ENCODE results near the gene OSBP2. TPM values are rescaled to one million over a fixed set of nuclear protein-coding genes. Genes with fewer than 3 reads are reported as not detected.

The OSBP2 gene
- total and polyA plus RNA-seq, 2 of the 13 experiments (the other 11 are each of a cell fraction or from before 2014, with no cell fraction given) = 5.0 to 7.7 TPM

GRCh38 chr22:30685178-30685577 lies 9.5 kb upstream of the OSBP2 start:
- in situ Hi-C loops (cut with HindIII; ENCODE audit: extremely low pct_ligation_motif_present, low pct_unique_long_range_greater_than_20kb) = no loop called here
- Histone ChIP-seq H3K27me3 (ENCODE audit: control insufficient read depth in 1 of 2, insufficient read depth in 2 of 2, low read length in 2 of 2) (no peaks in the 10 kb centered on the region), H2AFZ (ENCODE audit: low read length) (no peak overlapping the region), H3K79me2 (ENCODE audit: insufficient read depth, low read length) (no peaks in the 10 kb centered on the region), H3K9ac (ENCODE audit: insufficient read depth, low read depth, low read length) (no peak overlapping the region), H4K20me1 (ENCODE audit: insufficient read depth, low read length) (no peaks in the 10 kb centered on the region), H3K36me3 (replicated peaks in 1 of 2; ENCODE audit: control insufficient read depth in 1 of 2, insufficient read depth in 2 of 2, low read length in 2 of 2) (no peaks in the 10 kb centered on the region), H3K9me3 (ENCODE audit: low read length) (no peaks in the 10 kb centered on the region), H3K4me2 (ENCODE audit: low read depth, low read length) (no peak overlapping the region), H3K27ac (ENCODE audit: extremely low read length, insufficient read depth, low read length) (no peak overlapping the region), H3K4me3 (replicated peaks in 1 of 3; ENCODE audit: insufficient read depth in 1 of 3, low read depth in 2 of 3, low read length in 3 of 3) (no peak overlapping the region), H3K4me1 (ENCODE audit: insufficient read depth, low read length) (no peaks in the 10 kb centered on the region)
- 60% methylated on average over 7 of the region's 7 CpGs for WGBS (ENCODE audit: low lambda C conversion rate)
- DNase-seq (ENCODE audit: low spot score) (no peak), ATAC-seq (no peak), FAIRE-seq (no peak)
- TF ChIP-seq ZNF253 (CRISPR knock-in tag; IDR thresholded peaks at IDR 0.05; ENCODE audit: borderline replicate concordance) = no peak
- TF ChIP-seq TSC22D2 (CRISPR knock-in tag; IDR thresholded peaks at IDR 0.05; ENCODE audit: borderline replicate concordance) = no peak
- no peak for TF ChIP-seq KLF15 (CRISPR knock-in tag; IDR thresholded peaks at IDR 0.05; ENCODE audit: borderline replicate concordance)
- no peak for TF ChIP-seq ZNF839 (CRISPR knock-in tag; IDR thresholded peaks at IDR 0.05; ENCODE audit: borderline replicate concordance)
- no peak for TF ChIP-seq ZNF788 (CRISPR knock-in tag; IDR thresholded peaks at IDR 0.05; ENCODE audit: borderline replicate concordance)
- TF ChIP-seq CCDC6 (CRISPR knock-in tag; IDR thresholded peaks at IDR 0.05) = no peak
- TF ChIP-seq HMGA1 (CRISPR knock-in tag; conservative IDR thresholded peaks at IDR 0.05) = no peak
- no peak for TF ChIP-seq TMF1 (CRISPR knock-in tag; IDR thresholded peaks at IDR 0.05; ENCODE audit: low read depth)
- no TSS peak for BruUV-seq (replicated peaks)
- ChIA-PET POLR2A (interaction anchor here (0.6 kb wide), 1 partner anchor 768 kb away, joined by 3 read pairs; no protein-coding TSS in a partner anchor), CTCF (ENCODE audit: low intra/inter-chr PET ratio, low total read pairs) (no interaction called here)
- intact Hi-C loops (cut with micrococcal nuclease; ENCODE audit: unreplicated experiment) = no loop called here

GRCh38 chr22:30687358-30687757 lies 7.3 kb upstream of the OSBP2 start:
- no peaks in the 10 kb centered on the region for H3K36me3 ChIP-seq (replicated peaks in 1 of 2; ENCODE audit: control insufficient read depth in 1 of 2, insufficient read depth in 2 of 2, low read length in 2 of 2)
- no peaks in the 10 kb centered on the region for H4K20me1 ChIP-seq (ENCODE audit: insufficient read depth, low read length)
- in situ Hi-C loops (cut with HindIII; ENCODE audit: extremely low pct_ligation_motif_present, low pct_unique_long_range_greater_than_20kb) = no loop called here
- 17% methylated on average over 4 of the region's 4 CpGs for whole genome bisulfite sequencing (ENCODE audit: low lambda C conversion rate)
- H3K79me2 ChIP-seq (ENCODE audit: insufficient read depth, low read length) = no peaks in the 10 kb centered on the region
- FAIRE-seq (no peak), ATAC-seq (no peak), DNase-seq (ENCODE audit: low spot score) (no peak)
- H3K4me1 ChIP-seq (ENCODE audit: insufficient read depth, low read length) = no peaks in the 10 kb centered on the region
- H2AFZ ChIP-seq (ENCODE audit: low read length) = no peak overlapping the region
- CTCF ChIA-PET (ENCODE audit: low intra/inter-chr PET ratio, low total read pairs) = no interaction called here
- POLR2A ChIA-PET = no interaction called here
- H3K4me3 ChIP-seq (replicated peaks in 1 of 3; ENCODE audit: insufficient read depth in 1 of 3, low read depth in 2 of 3, low read length in 3 of 3) = no peak overlapping the region
- no peaks in the 10 kb centered on the region for H3K27me3 ChIP-seq (ENCODE audit: control insufficient read depth in 1 of 2, insufficient read depth in 2 of 2, low read length in 2 of 2)
- H3K9me3 ChIP-seq (ENCODE audit: low read length) = no peaks in the 10 kb centered on the region
- intact Hi-C loops (cut with micrococcal nuclease; ENCODE audit: unreplicated experiment) = no loop called here
- no peak overlapping the region for H3K4me2 ChIP-seq (ENCODE audit: low read depth, low read length)
- no peak overlapping the region for H3K9ac ChIP-seq (ENCODE audit: insufficient read depth, low read depth, low read length)
- BruUV-seq (replicated peaks) = no TSS peak
- no peak overlapping the region for H3K27ac ChIP-seq (ENCODE audit: extremely low read length, insufficient read depth, low read length)
- TF ChIP-seq CEBPZ (IDR thresholded peaks at IDR 0.05; ENCODE audit: low read length) (no peak), ZNF816 (CRISPR knock-in tag; IDR thresholded peaks at IDR 0.05; ENCODE audit: borderline replicate concordance) (no peak), SMARCE1 (IDR thresholded peaks at IDR 0.05; ENCODE audit: borderline replicate concordance) (no peak), GPN1 (CRISPR knock-in tag; IDR thresholded peaks at IDR 0.05; ENCODE audit: borderline replicate concordance) (no peak), ZNF138 (CRISPR knock-in tag; IDR thresholded peaks at IDR 0.05; ENCODE audit: low read depth) (no peak), HDAC6 (IDR thresholded peaks at IDR 0.05; ENCODE audit: low read depth, low read length) (no peak), ZNF460 (CRISPR knock-in tag; IDR thresholded peaks at IDR 0.05; ENCODE audit: borderline replicate concordance) (no peak), PAWR (CRISPR knock-in tag; IDR thresholded peaks at IDR 0.05; ENCODE audit: borderline replicate concordance) (no peak), JUND (CRISPR knock-in tag; IDR thresholded peaks at IDR 0.05) (no peak)
